PC-9 (cell line): ENCODE measurements around the gene SPINK5. TPM values are rescaled to one million over a fixed set of nuclear protein-coding genes. Genes with fewer than 3 reads are reported as not detected.

ENCODE experiments used
- BruUV-seq: library from RNA; stranded (reverse); fragments of 400-500 nt; replicated peaks from 2 replicates; lab custom pipeline; 2021; lab: Mats Ljungman, UMichigan
- CTCF ChIA-PET: fragments of 300-600 bp; sonication (Branson Sonifier 250); formaldehyde crosslinking; loops from one replicate; lab custom pipeline; 2022; ENCODE audit warnings: antibody characterized with exemption; lab: Charles Lee
- POLR2A ChIA-PET: fragments of 300-600 bp; sonication (Branson Sonifier 250); formaldehyde crosslinking; loops from one replicate; lab custom pipeline; 2022; ENCODE audit warnings: antibody characterized with exemption; ENCODE audit not compliant: unreplicated experiment; lab: Charles Lee
- DNase-seq, 2 experiments: peaks; one replicate each; pipeline versions ENCODE4 v3.0.0 to v3.0.0-alpha.2; 2015 to 2022; ENCODE audit warnings: mixed read lengths in 1 of 2
- H2AFZ ChIP-seq: fragments of 200-600 bp; sonication (generic); 2 replicates; pipeline ENCODE4 v1.8.1; 2017; ENCODE audit warnings: antibody characterized with exemption
- H3F3A ChIP-seq: fragments of 200-600 bp; sonication (generic); 2 replicates; pipeline ENCODE4 v1.8.1; 2017; ENCODE audit warnings: antibody characterized with exemption, mild to moderate bottlenecking, low read depth; ENCODE audit not compliant: insufficient read depth
- H3K27ac ChIP-seq: fragments of 200-600 bp; sonication (generic); 2 replicates; pipeline ENCODE4 v1.6.1; 2016; ENCODE audit warnings: mixed run types
- H3K27me3 ChIP-seq: fragments of 200-600 bp; sonication (generic); 2 replicates; pipeline ENCODE4 v1.6.1; 2016; ENCODE audit warnings: low read depth, mixed run types; ENCODE audit not compliant: insufficient read depth
- H3K36me3 ChIP-seq: fragments of 200-600 bp; sonication (generic); 2 replicates; pipeline ENCODE4 v1.6.1; 2016; ENCODE audit warnings: low read depth, mixed run types
- H3K4me1 ChIP-seq: fragments of 200-600 bp; sonication (generic); replicated peaks from 2 replicates; pipeline ENCODE4 v1.6.1; 2016; ENCODE audit warnings: mixed run types; ENCODE audit not compliant: insufficient read depth
- H3K4me2 ChIP-seq: fragments of 200-600 bp; sonication (generic); 2 replicates; pipeline ENCODE4 v1.6.1; 2017; ENCODE audit warnings: mixed run types
- H3K4me3 ChIP-seq: fragments of 200-600 bp; sonication (generic); 2 replicates; pipeline ENCODE4 v1.6.1; 2016; ENCODE audit warnings: mixed run types
- H3K79me2 ChIP-seq: fragments of 200-600 bp; sonication (generic); 2 replicates; pipeline ENCODE4 v1.6.1; 2017; ENCODE audit warnings: low read depth, mixed run types
- H3K9me2 ChIP-seq: fragments of 200-600 bp; sonication (generic); 2 replicates; pipeline ENCODE4 v1.8.1; 2017; ENCODE audit warnings: mild to moderate bottlenecking; ENCODE audit not compliant: insufficient read depth
- H3K9me3 ChIP-seq: fragments of 200-600 bp; sonication (generic); 2 replicates; pipeline ENCODE4 v1.8.1; 2016; ENCODE audit warnings: low read depth; ENCODE audit not compliant: insufficient read depth
- H4K20me1 ChIP-seq: fragments of 200-600 bp; sonication (generic); 2 replicates; pipeline ENCODE4 v1.8.1; 2017; ENCODE audit not compliant: insufficient read depth
- EZH2 ChIP-seq: fragments of 200-600 bp; sonication (generic); IDR thresholded peaks from 2 replicates; pipeline ENCODE4 v1.8.0; 2017; ENCODE audit warnings: antibody characterized with exemption, low read depth
- intact Hi-C: fragments of 100-400 bp; cut with micrococcal nuclease; formaldehyde crosslinking; loops from one replicate; pipeline ENCODE4 v1.10.0; 2022; ENCODE audit not compliant: unreplicated experiment
- total RNA-seq: library from RNA; stranded (reverse); gene quantifications from 2 replicates; pipeline ENCODE4 v1.2.3, GENCODE V29; 2021
- TF ChIP-seq, protein P1 (sequence below): fragments of 200-600 bp; sonication (generic); conservative IDR thresholded peaks from 2 replicates; pipeline ENCODE4 v1.6.1; 2017; ENCODE audit warnings: mixed run types, antibody characterized with exemption, mild to moderate bottlenecking, moderate library complexity

The SPINK5 gene
- total RNA-seq, 1 experiment from 2014 or later, result not detected

DNA sequence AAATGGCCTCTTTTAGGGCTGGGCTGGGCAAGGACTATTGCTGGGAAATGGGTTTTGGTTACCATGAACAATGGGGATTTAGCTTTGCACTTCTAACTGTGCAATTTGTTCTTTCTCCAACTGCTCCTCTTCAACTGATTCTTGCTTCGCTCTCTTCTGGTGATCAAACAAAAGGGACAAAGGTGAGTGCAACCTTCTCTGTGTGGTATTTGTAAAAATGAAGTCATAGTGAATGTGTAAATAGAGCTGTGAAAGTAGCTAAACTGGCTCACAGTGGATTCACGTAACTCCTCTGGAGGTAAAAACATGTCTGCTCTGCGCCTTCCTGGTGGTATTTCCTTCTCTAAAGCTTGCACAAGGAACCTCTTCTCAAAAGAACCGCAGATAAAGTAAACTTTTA lies 83.6 kb downstream of the SPINK5 start:
- no peak overlapping the region for H2AFZ ChIP-seq
- POLR2A ChIA-PET, result no interaction called here

DNA sequence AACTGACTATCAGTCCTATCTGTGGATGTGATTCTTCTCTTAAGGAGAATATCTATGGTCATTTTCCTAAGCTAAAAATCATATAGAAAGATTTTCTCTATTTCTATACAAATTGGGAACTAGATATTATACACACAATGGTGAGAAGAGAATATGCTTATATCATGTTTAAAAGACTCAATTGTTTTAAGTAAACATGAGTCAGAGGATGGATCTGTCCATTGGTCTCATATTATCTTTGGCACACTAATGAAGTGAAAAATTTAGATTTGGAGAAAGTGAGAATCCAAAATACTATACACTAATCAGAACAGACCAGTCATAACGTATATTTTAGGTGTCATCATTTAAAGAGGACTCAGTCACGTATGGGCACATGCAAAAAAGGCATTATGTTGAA lies 88.1 kb downstream of the SPINK5 start:
- Histone ChIP-seq H2AFZ (no peak overlapping the region), H3K9me3 (no peaks in the 10 kb centered on the region), H3K9me2 (no peaks in the 10 kb centered on the region), H3K27me3 (no peaks in the 10 kb centered on the region), H3K27ac (no peak overlapping the region), H3K4me3 (no peak overlapping the region), H3K36me3 (no peaks in the 10 kb centered on the region), H3K4me1 (peaks cover 13% of the 10 kb centered on the region), H3K79me2 (no peaks in the 10 kb centered on the region), H3F3A (no peaks in the 10 kb centered on the region), H4K20me1 (no peaks in the 10 kb centered on the region), H3K4me2 (no peak overlapping the region)
- TF ChIP-seq, protein P1, sequence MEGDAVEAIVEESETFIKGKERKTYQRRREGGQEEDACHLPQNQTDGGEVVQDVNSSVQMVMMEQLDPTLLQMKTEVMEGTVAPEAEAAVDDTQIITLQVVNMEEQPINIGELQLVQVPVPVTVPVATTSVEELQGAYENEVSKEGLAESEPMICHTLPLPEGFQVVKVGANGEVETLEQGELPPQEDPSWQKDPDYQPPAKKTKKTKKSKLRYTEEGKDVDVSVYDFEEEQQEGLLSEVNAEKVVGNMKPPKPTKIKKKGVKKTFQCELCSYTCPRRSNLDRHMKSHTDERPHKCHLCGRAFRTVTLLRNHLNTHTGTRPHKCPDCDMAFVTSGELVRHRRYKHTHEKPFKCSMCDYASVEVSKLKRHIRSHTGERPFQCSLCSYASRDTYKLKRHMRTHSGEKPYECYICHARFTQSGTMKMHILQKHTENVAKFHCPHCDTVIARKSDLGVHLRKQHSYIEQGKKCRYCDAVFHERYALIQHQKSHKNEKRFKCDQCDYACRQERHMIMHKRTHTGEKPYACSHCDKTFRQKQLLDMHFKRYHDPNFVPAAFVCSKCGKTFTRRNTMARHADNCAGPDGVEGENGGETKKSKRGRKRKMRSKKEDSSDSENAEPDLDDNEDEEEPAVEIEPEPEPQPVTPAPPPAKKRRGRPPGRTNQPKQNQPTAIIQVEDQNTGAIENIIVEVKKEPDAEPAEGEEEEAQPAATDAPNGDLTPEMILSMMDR, result no peak
- TF ChIP-seq EZH2, result no peak
- CTCF ChIA-PET, result no interaction called here
- intact Hi-C loops, result no loop called here
- no TSS peak for BruUV-seq
- no peak for DNase-seq
- POLR2A ChIA-PET, result no interaction called here

More for the DNA sequence above, 83.6 kb downstream of the SPINK5 start:
- no TSS peak for BruUV-seq
- Histone ChIP-seq H3K9me2 (no peaks in the 10 kb centered on the region), H3K27ac (no peak overlapping the region), H3K36me3 (no peaks in the 10 kb centered on the region), H4K20me1 (no peaks in the 10 kb centered on the region), H3K27me3 (no peaks in the 10 kb centered on the region), H3K4me2 (peak overlapping the region; percentile 30), H3K4me3 (no peak overlapping the region), H3K9me3 (no peaks in the 10 kb centered on the region; the same call in 1 of the 2 replicates), H3K4me1 (peaks cover 40% of the 10 kb centered on the region), H3K79me2 (no peaks in the 10 kb centered on the region), H3F3A (peaks cover 10% of the 10 kb centered on the region)
- DNase-seq, result peak in 1 of 2 experiments; percentile 55
- TF ChIP-seq EZH2, result no peak
- TF ChIP-seq, protein P1, result no peak
- CTCF ChIA-PET, result no interaction called here
- intact Hi-C loops, result no loop called here

DNA sequence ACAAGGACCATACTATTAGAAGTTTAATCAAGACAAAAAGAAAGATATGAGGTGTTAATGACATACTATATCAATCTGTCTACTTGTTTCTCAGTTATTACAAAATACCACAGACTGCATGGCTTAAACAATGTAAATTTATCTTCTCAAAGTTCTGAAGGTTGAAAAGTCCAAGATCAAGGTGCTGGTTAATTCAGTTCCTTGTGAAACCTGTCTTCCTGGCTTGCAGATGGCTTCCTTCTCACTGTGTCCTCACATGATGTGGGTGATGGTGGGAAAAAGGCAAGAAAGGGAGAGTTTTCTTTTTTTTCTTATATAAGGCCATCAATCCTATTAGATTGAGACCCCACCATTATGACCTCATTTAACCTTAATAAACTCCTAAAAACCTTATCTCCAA lies 89.0 kb downstream of the SPINK5 start:
- CTCF ChIA-PET, result no interaction called here
- intact Hi-C loops, result no loop called here
- no peak for DNase-seq

More for the DNA sequence above, 89.0 kb downstream of the SPINK5 start:
- Histone ChIP-seq H2AFZ (no peak overlapping the region), H3K4me1 (peaks cover 4% of the 10 kb centered on the region), H3K9me3 (0 out of 2 replicates have a peak, but pooled peaks cover 3% of the 10 kb centered on the region), H4K20me1 (no peaks in the 10 kb centered on the region), H3K27ac (no peak overlapping the region), H3K9me2 (no peaks in the 10 kb centered on the region), H3K4me3 (no peak overlapping the region), H3F3A (no peaks in the 10 kb centered on the region), H3K36me3 (no peaks in the 10 kb centered on the region), H3K79me2 (no peaks in the 10 kb centered on the region), H3K4me2 (no peak overlapping the region), H3K27me3 (no peaks in the 10 kb centered on the region)
- no TSS peak for BruUV-seq
- POLR2A ChIA-PET, result no interaction called here
- no peak for TF ChIP-seq EZH2
- TF ChIP-seq, protein P1, result no peak
